SK-N-DZ (cell line): ENCODE measurements around the gene CPLX3.

Experiments used
- DNase-seq: peaks from one replicate; pipeline ENCODE4 v3.0.0-alpha.2; 2015; ENCODE audit warnings: low spot score

CPLX3 gene

GRCh38 chr15:74802290-74802689 lies 24.1 kb upstream of the CPLX3 start:
- no peak for DNase-seq

- no peak for DNase-seq
These were observed 23.5 kb upstream of the CPLX3 start for GRCh38 chr15:74802862-74803447.

- DNase-seq: no peak
These were observed 21.5 kb upstream of the CPLX3 start for GRCh38 chr15:74804935-74805334.

GRCh38 chr15:74807282-74807681 lies 19.1 kb upstream of the CPLX3 start:
- no peak for DNase-seq

GRCh38 chr15:74808078-74808839 lies 18.2 kb upstream of the CPLX3 start:
- no peak for DNase-seq

GRCh38 chr15:74808840-74809229 lies 17.6 kb upstream of the CPLX3 start:
- DNase-seq: no peak

GRCh38 chr15:74809242-74809641 lies 17.2 kb upstream of the CPLX3 start:
- DNase-seq: no peak

GRCh38 chr15:74809956-74810355 lies 16.5 kb upstream of the CPLX3 start:
- no peak for DNase-seq

- no peak for DNase-seq
These were observed 13.9 kb upstream of the CPLX3 start, which contains the start of gene LMAN1L for GRCh38 chr15:74812533-74812932. LMAN1L (plus strand) TSS chr15:74812835; CDS start chr15:74812855, 20 bp downstream.

- DNase-seq: no peak
These were observed 11.1 kb upstream of the CPLX3 start for GRCh38 chr15:74815121-74815934.

GRCh38 chr15:74815961-74816360 lies 10.5 kb upstream of the CPLX3 start:
- no peak for DNase-seq

GRCh38 chr15:74816624-74817369 lies 9.6 kb upstream of the CPLX3 start:
- DNase-seq: no peak

- peak; percentile 69 for DNase-seq
These were observed 9.1 kb upstream of the CPLX3 start for GRCh38 chr15:74817370-74817737.

- no peak for DNase-seq
These were observed 6.4 kb upstream of the CPLX3 start for GRCh38 chr15:74820056-74820455.

GRCh38 chr15:74821091-74821789 lies 5.2 kb upstream of the CPLX3 start:
- no peak for DNase-seq

GRCh38 chr15:74821790-74822158 lies 4.7 kb upstream of the CPLX3 start:
- no peak for DNase-seq

GRCh38 chr15:74822233-74822632 lies 4.2 kb upstream of the CPLX3 start:
- DNase-seq: no peak

GRCh38 chr15:74823324-74823723 lies 3.1 kb upstream of the CPLX3 start:
- peak; percentile 54 for DNase-seq

GRCh38 chr15:74824976-74825375 lies 1.5 kb upstream of the CPLX3 start:
- no peak for DNase-seq

- DNase-seq: no peak
These were observed 561 bp upstream of the CPLX3 start for GRCh38 chr15:74825866-74826265.

- no peak for DNase-seq
These were observed 494 bp downstream of the CPLX3 start for GRCh38 chr15:74826921-74827320.
